Fibroblast of mammary gland (primary cell): ENCODE measurements around the gene FGF8.

Experiments used
- DNase-seq: peaks from one replicate; pipeline ENCODE4 v3.0.0-alpha.2; 2010; ENCODE audit warnings: low read depth
- H3K4me3 ChIP-seq: 2 replicates; pipeline ENCODE4 v1.5.1; 2011; ENCODE audit warnings: low read depth, mild to moderate bottlenecking, low read length, moderate library complexity; ENCODE audit not compliant: control insufficient read depth
- TF ChIP-seq, protein P1 (sequence below): conservative IDR thresholded peaks from 2 replicates; pipeline ENCODE4 v1.5.1; 2011; ENCODE audit warnings: low read depth, low read length, inconsistent platforms; ENCODE audit not compliant: control insufficient read depth, insufficient read depth

FGF8 gene

DNA sequence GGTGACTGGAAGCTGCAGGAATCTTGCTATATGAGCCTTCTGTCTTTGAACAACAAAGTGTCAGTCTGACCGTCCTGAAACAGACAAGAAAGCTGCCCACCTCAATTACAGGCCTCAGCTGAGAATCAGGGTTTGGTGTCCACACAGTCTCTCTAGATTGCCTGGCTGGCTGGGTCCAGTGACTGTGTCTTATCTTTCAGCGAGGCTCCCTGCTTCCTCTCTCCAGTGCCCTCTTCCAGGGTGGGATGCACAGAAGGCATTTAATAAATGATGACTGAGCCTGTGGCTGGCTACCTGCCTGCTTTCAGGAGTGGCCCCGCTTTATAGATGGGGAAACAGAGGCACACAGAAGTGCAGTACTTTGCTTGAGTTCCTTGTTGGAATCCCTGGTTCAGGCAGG, 27.4 kb downstream of the FGF8 start:
- no peak for DNase-seq
- TF ChIP-seq, protein P1, sequence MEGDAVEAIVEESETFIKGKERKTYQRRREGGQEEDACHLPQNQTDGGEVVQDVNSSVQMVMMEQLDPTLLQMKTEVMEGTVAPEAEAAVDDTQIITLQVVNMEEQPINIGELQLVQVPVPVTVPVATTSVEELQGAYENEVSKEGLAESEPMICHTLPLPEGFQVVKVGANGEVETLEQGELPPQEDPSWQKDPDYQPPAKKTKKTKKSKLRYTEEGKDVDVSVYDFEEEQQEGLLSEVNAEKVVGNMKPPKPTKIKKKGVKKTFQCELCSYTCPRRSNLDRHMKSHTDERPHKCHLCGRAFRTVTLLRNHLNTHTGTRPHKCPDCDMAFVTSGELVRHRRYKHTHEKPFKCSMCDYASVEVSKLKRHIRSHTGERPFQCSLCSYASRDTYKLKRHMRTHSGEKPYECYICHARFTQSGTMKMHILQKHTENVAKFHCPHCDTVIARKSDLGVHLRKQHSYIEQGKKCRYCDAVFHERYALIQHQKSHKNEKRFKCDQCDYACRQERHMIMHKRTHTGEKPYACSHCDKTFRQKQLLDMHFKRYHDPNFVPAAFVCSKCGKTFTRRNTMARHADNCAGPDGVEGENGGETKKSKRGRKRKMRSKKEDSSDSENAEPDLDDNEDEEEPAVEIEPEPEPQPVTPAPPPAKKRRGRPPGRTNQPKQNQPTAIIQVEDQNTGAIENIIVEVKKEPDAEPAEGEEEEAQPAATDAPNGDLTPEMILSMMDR: no peak
- no peak overlapping the region for H3K4me3 ChIP-seq

GRCh38 chr10:101745074-101745696, 30.7 kb downstream of the FGF8 start:
- H3K4me3 ChIP-seq: no peak overlapping the region
- TF ChIP-seq, protein P1: no peak
- no peak for DNase-seq

DNA sequence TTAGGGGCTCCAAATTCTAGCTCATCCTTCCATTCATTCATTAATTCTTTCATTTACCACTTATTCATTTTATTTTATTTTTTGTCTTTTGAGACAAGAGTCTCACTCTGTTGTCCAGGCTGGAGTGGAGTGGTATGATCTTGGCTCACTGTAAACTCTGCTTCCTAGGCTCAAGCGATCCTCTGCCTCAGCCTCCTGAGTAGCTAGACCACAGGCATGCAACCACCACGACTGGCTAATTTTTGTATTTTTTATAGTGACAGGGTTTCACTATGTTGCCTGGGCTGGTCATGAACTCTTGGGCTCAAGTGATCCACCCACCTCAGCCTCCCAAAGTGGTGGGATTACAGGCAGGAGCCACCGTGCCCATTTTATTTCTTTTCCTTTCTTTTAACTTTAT, 31.6 kb downstream of the FGF8 start:
- H3K4me3 ChIP-seq: no peak overlapping the region
- TF ChIP-seq, protein P1: no peak
- no peak for DNase-seq

DNA sequence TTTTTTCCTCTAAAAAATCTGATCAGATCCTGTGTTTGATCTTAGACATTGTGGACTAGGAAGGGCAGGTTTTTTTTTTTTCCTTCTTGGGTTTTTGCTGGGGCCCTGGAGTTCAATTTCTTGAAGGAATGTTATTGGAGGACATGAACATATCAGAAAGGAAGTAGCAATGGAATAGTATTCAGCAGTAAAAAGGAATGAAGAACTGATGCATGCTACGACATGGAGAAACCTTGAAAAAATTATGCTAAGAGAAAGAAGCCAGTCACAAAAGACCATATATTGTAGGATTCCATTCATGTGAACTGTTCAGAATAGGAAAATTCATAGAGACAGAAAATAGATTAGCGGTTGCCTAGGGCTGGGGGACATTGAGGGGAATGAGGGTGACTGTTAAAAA, 34.0 kb downstream of the FGF8 start:
- TF ChIP-seq, protein P1: no peak
- DNase-seq: no peak
- H3K4me3 ChIP-seq: no peak overlapping the region

DNA sequence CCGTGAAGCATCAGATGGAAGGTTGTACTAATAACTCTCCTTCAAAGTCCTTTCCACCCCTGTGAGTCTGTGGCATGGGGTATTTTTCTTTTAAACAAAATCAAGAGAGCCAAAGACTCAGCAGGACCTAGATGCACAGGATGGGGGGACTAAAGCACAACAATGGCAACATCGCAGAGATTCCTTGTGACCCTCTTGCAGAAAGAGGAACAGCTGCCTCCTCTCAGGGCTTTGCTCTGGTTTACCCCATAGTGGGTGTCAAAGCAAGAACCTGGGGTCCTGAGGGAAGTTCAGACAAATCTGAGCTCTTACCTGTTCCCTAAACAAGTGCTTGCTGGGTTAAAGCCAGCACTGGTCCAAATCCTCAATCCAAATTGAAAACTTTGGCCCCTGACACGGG, 39.2 kb downstream of the FGF8 start:
- TF ChIP-seq, protein P1: no peak
- H3K4me3 ChIP-seq: no peak overlapping the region
- no peak for DNase-seq

GRCh38 chr10:101732096-101732495, 43.8 kb downstream of the FGF8 start:
- TF ChIP-seq, protein P1: no peak

GRCh38 chr10:101726115-101726387, 49.9 kb downstream of the FGF8 start:
- no peak overlapping the region for H3K4me3 ChIP-seq
- TF ChIP-seq, protein P1: no peak
- no peak for DNase-seq

More at GRCh38 chr10:101732096-101732495, 43.8 kb downstream of the FGF8 start:
- no peak for DNase-seq
- H3K4me3 ChIP-seq: no peak overlapping the region
